PFSK-1 (cell line): ENCODE results near the gene ZFPM1.

Source experiments
- FOXP2 ChIP-seq: optimal IDR thresholded peaks from 2 replicates; pipeline ENCODE3; 2011; ENCODE audit warnings: borderline replicate concordance, control low read depth, inconsistent platforms; ENCODE audit not compliant: insufficient read depth; ENCODE audit errors: extremely low read length, extremely low read depth
- POLR2AphosphoS5 ChIP-seq: IDR thresholded peaks from 2 replicates; pipeline ENCODE4 v1.6.1; 2012; ENCODE audit warnings: low read depth, mild to moderate bottlenecking, control low read depth, low read length, moderate library complexity
- REST ChIP-seq, 2 experiments: IDR thresholded peaks; 2 replicates each; pipeline versions ENCODE4 v1.6.1 to v1.8.0; 2011 to 2012; ENCODE audit warnings: low read depth in 2 of 2, low read length in 2 of 2, control low read depth in 1 of 2, inconsistent platforms in 1 of 2, mild to moderate bottlenecking in 1 of 2, moderate library complexity in 1 of 2; ENCODE audit not compliant: insufficient read depth in 1 of 2
- SIN3A ChIP-seq: IDR thresholded peaks from 2 replicates; pipeline ENCODE4 v1.6.1; 2012; ENCODE audit warnings: mild to moderate bottlenecking, low read length, moderate library complexity, borderline replicate concordance; ENCODE audit not compliant: insufficient read depth
- TAF1 ChIP-seq: IDR thresholded peaks from 2 replicates; pipeline ENCODE4 v1.6.1; 2012; ENCODE audit warnings: low read length, control low read depth, borderline replicate concordance; ENCODE audit not compliant: insufficient read depth

ZFPM1 gene

DNA sequence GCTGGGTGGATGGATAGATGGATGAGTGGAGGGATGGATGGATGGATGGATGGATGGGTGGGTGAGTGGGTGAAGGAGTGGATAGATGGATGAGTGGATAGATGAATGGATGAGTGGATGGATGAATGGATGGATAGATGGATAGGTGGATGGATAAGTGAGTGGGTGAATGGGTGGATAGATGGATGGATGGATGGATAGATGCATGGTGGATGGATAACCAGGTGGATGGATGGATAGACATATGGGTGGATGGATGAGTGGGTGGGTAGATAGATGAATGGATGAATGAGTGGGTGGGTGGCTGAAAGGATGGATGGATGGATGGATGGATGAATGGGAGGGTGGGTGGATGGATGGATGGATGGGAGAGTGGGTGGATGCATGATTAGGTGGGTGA, 66.2 kb downstream of the ZFPM1 start:
- TF ChIP-seq REST (IDR thresholded peaks at IDR 0.05; ENCODE audit: insufficient read depth in 1 of 2, low read depth in 2 of 2, low read length in 2 of 2), result no peak
- no peak for TF ChIP-seq TAF1
- TF ChIP-seq FOXP2, result no peak
- no peak for TF ChIP-seq SIN3A
- TF ChIP-seq POLR2AphosphoS5, result no peak

- no peak for TF ChIP-seq TAF1
- no peak for TF ChIP-seq POLR2AphosphoS5
- TF ChIP-seq REST (IDR thresholded peaks at IDR 0.05; ENCODE audit: insufficient read depth in 1 of 2, low read depth in 2 of 2, low read length in 2 of 2), result no peak
- no peak for TF ChIP-seq SIN3A
- no peak for TF ChIP-seq FOXP2
Measured at GRCh38 chr16:88519938-88520653, 67.0 kb downstream of the ZFPM1 start.

GRCh38 chr16:88521674-88522073, 68.6 kb downstream of the ZFPM1 start:
- TF ChIP-seq FOXP2 (no peak), SIN3A (no peak), TAF1 (no peak), POLR2AphosphoS5 (no peak), REST (IDR thresholded peaks at IDR 0.05; ENCODE audit: insufficient read depth in 1 of 2, low read depth in 2 of 2, low read length in 2 of 2) (no peak)

GRCh38 chr16:88522276-88522949, 69.3 kb downstream of the ZFPM1 start:
- TF ChIP-seq TAF1 (no peak), REST (IDR thresholded peaks at IDR 0.05; ENCODE audit: insufficient read depth in 1 of 2, low read depth in 2 of 2, low read length in 2 of 2) (no peak), POLR2AphosphoS5 (no peak), FOXP2 (no peak), SIN3A (no peak)
